Measurements from ENCODE around the gene OR14K1.

DNA sequence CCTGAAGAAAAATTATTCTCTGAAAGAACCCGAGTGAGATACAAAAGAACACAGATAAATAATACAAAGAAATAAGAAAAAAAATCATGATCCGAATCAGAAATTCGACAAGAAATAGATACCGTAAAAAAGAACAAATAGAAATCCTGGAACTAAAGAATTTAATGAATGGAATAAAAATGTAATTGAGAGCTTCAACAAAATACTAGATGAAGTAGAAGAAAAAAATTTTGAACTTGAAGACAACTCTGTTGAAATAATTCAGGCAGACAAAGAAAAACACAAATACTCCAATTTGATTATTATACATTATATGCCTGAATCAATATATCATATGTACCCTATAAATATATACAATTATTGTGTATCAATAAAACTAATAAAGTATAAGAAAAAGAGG, 17.2 kb upstream of the OR14K1 start:
- TF ChIP-seq, protein P1, sequence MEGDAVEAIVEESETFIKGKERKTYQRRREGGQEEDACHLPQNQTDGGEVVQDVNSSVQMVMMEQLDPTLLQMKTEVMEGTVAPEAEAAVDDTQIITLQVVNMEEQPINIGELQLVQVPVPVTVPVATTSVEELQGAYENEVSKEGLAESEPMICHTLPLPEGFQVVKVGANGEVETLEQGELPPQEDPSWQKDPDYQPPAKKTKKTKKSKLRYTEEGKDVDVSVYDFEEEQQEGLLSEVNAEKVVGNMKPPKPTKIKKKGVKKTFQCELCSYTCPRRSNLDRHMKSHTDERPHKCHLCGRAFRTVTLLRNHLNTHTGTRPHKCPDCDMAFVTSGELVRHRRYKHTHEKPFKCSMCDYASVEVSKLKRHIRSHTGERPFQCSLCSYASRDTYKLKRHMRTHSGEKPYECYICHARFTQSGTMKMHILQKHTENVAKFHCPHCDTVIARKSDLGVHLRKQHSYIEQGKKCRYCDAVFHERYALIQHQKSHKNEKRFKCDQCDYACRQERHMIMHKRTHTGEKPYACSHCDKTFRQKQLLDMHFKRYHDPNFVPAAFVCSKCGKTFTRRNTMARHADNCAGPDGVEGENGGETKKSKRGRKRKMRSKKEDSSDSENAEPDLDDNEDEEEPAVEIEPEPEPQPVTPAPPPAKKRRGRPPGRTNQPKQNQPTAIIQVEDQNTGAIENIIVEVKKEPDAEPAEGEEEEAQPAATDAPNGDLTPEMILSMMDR (IDR thresholded peaks at IDR 0.05): no peak
- TF ChIP-seq POLR2AphosphoS5 (IDR thresholded peaks at IDR 0.05): no peak
- no peak for TF ChIP-seq POLR2A (IDR thresholded peaks at IDR 0.05)
- no peak for TF ChIP-seq EP300 (IDR thresholded peaks at IDR 0.05; ENCODE audit: low read depth)

Measured in transverse colon (tissue), 4 donors.